IPS DF 4.7 (cell line): ENCODE measurements around the gene CAMLG.
A peak's percentile ranks its signal among the peaks of the same experiment; 100 is the strongest.
"Not testable (repeated sequence)": the region's sequence is repeated elsewhere in the genome, so short reads cannot be mapped to it uniquely, and the experiment has no call there.

Experiments used
- DNase-seq: peaks from one replicate; pipeline ENCODE4 v3.0.0-alpha.2; 2013; ENCODE audit warnings: low spot score; ENCODE audit errors: extremely low read depth

Gene CAMLG

DNA sequence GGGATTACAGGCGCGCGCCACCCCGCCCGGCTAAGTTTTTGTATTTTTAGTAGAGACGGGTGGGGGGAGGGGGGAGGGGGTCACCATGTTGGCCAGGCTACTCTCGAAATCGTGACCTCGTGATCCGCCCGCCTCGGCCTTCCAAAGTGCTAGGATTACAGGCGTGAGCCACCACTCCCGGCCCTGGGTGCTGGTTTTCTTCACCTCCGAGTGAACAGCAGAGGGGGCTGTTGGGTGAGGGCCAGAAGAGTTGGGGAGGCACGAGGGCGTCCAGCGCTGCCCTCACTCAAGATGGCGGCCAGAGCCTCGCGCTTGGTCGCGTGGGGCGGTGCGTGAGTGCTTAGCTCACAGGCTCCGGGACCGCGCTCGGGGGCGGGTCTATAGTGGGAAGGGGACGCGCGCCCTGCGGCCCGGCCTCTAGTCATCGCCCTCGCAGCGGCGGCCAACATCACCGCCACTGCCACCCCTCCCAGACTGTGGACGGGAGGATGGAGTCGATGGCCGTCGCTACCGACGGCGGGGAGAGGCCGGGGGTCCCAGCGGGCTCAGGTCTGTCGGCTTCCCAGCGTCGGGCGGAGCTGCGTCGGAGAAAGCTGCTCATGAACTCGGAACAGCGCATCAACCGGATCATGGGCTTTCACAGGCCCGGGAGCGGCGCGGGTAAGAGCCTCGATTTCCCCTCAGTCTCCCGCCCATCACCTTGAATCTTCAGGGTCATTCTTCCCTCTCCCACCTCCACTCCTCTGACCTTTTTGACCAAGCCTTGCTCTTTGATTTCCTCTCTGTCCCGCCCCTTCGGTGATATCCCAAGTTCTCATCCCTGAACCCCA lies at the start of gene CAMLG:
Gene CAMLG (plus strand): TSS at position 416 of the 830 bp plus-strand sequence. CDS start 73 bp downstream, at position 489.
- peak; percentile 89 for DNase-seq

DNA sequence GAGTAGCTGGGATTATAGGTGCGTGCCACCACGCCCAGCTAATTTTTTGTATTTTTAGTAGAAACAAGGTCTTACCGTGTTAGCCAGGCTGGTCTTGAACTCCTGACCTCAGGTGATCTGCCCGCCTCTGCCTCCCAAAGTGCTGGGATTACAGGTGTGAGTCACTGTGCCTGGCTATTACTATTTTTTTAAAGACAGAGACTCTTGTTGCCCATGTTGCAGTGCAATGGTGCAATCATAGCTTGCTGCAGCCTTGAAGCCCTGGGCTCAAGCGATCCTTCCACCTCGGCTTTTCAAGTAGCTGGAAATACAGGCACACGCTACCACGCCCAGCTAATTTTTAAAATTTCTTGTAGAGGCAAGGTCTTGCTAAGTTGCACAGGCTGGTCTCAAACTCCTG lies 48.2 kb upstream of the CAMLG start:
- not testable (repeated sequence) for DNase-seq

DNA sequence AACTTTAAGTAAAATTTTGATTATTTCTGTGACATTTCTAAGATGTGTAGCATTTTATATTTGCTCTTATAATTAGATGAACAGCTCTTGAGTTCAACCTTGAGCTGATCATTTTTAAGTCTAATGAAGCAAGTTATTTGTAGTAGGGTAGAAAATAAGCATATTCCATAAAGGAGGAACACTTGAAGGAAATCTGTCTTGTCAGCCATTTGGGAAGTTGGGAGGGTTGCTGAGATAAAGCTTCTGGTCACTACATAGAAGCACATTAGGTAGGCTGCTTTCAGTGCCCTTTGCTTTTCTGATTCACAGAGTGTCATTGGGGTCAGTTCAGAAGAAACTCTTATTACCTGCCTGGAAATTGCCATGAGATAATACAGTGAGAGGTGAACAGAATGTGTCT lies 45.6 kb upstream of the CAMLG start:
- DNase-seq, result no peak

GRCh38 chr5:134708301-134708700 lies 30.0 kb upstream of the CAMLG start:
- DNase-seq, result no peak

DNA sequence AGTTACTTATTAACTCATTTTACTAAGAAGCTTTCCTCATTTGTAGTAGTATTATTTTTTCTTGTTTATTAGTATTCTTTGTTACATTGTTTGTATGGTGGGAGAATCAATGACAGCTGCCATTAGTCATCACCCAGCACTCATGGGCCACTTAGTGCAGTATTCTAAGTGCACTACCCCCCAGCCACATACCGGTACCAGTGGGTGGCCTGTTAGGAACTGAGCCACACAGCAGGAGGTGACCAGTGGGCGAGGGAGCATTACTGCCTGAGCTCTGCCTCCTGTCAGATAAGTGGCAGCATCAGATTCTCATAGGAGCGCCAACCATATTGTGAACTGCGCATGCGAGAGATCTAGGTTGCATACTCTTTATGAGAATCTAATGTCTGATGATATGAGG lies 24.2 kb upstream of the CAMLG start:
- DNase-seq, result no peak

- DNase-seq, result no peak
Observed at GRCh38 chr5:134714541-134714940, 23.8 kb upstream of the CAMLG start.

GRCh38 chr5:134715466-134715865 lies 22.9 kb upstream of the CAMLG start:
- DNase-seq, result not testable (repeated sequence)

DNA sequence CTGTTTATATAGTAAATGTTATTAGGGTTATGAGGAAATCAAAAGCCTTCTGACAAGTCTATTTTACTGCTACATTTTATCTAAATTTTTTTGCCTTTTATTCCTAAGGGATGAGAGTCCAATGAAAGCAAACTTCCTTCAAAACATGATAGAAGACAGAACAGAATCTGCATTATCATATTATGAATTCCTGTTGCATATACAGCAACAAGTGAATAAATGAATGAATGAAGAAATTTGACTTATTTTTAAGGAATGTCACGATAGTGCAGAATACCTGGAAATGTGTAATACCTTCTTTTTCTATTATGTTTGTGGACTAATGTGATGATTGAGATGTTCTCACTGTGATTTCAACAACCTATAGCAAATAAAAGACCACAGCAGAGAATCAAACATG lies 13.5 kb upstream of the CAMLG start:
- DNase-seq, result no peak

GRCh38 chr5:134732819-134733218 lies 5.5 kb upstream of the CAMLG start:
- DNase-seq, result no peak

GRCh38 chr5:134735243-134735642 lies 3.1 kb upstream of the CAMLG start:
- no peak for DNase-seq

DNA sequence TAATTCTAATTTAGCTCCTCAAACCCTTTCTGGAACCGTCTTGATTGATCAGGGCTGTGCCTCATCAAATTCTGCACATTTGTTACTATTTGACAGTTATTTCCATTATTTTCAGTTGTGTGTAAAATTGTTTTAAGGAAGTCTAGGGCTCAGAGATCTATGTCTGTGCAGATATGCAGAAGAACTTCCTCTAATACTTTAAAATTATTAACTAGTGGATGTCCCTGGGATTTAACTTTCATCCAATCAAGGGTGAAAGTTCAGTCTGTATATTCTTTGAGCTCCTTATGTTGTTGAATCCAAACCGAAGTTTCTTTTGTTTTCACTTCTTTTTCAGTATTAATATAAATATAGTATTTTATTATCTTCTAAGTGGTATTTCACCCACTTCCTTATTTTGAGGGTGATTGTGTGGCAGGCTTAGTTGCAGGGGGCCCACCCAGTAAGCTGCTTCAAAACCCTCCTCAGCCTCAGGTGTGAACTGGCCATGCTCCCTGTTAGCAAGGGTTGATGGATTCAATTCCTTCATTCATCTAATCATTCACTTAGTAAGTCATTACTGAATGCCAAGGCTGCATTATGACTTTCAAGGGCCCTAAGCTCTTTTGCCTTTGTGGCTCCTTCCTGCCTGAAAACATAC lies 2.1 kb upstream of the CAMLG start:
- DNase-seq, result no peak

DNA sequence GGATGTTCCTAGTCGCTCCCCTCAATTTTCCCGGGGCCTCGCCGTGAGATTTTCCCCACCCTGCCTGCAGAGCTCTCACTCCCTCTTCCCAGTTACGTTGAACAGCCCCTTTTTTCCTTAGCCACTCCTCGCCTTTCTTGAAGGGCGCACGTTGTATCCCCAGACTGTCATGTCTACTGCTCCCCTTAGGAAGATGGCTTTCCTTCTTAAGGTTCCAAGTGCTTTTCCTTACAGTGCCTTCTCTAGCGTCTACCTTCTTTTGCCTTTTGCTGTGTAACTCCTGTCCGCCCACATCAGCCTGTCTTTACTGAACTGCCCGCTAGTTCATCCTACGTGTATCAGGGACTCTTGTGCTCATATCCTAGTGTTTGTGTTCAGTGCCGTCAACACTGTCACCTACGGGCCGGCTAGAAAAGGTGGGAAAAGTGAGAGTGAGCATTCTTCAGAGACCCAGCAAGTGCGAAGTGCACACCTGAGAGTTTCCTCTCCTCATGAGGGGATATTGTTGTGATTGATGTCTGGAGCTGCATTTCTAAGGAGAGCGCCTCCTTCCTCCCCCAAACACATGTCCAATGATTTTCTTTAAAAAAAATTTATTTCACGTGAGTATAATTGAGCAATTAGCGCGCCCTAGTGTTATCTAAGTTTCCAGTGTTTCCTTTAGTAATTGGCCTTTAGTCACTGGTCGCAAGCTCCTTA lies 764 bp downstream of the CAMLG start:
- DNase-seq, result no peak

DNA sequence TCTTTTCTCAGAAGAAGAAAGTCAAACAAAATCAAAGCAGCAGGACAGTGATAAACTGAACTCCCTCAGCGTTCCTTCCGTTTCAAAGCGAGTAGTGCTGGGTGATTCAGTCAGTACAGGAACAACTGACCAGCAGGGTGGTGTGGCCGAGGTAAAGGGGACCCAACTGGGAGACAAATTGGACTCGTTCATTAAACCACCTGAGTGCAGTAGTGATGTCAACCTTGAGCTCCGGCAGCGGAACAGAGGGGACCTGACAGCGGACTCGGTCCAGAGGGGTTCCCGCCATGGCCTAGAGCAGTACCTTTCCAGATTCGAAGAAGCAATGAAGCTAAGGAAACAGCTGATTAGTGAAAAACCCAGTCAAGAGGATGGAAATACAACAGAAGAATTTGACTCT lies 2.7 kb downstream of the CAMLG start:
- no peak for DNase-seq

GRCh38 chr5:134742134-134742533 lies 3.8 kb downstream of the CAMLG start:
- DNase-seq, result no peak

DNA sequence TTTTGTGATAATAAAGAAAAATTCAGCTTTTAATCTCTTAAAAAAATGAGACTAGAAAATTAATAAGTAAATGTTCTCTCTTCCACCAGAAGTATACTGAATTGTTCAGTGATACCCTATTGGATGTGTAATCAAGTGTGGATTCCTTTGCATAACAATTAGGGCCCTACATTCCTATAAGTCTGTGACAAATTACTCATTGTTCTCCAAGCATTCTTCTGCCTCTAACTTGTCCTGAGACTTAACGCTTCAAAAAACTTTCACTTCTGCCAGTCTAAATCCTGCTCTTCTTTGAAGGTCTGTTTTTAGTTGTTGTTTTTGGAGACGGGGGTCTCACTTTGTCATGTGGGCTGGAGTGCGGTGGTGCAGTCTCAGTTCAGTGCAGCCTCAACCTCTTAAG lies 11.1 kb downstream of the CAMLG start:
- no peak for DNase-seq

- no peak for DNase-seq
Observed at GRCh38 chr5:134758176-134758503, 19.8 kb downstream of the CAMLG start.

DNA sequence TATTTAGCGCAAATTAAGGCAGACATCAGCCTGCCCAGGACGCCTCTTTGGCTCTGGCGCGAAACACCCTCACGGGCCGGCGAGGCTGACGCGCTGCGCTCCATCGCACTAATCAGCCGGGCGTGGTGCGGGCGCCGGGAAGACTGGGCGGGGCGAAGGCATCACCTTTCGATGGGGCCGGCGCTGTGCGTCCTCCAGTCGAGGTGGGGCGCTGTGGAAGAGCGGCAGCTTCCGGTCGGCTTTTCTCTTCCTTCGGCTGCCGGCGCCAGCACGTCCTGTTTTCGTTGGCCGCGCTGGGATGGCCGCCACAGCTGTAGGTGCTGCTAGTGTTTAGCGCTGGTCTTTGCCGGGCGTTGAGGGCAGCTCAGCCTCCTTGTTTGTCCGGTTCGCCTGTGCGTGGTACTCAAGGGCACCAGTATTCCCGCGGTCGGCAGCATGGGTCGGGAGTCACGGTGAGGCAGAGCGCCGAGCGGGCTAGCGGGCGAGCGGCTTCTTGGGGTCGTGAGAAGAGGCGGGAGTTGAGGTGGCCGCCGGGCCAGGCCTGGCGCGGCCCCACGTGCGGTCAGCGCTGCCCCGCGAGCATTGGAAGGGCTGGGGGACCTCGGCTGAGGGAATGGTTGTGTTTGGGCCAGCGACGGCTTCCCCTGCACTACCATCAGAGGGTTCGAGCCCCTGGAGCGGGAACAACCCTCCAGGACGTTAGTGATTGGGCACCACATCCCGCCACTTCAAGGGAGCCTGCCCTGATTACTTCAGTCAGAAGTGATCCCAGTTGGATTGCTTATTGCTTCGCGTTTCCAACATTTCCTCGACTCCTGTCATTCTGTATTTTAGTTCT lies 20.4 kb downstream of the CAMLG start, which contains the start of gene DDX46:
Gene DDX46 (plus strand): TSS at position 276 of the 838 bp plus-strand sequence. CDS start 160 bp downstream, at position 436.
- no peak for DNase-seq

DNA sequence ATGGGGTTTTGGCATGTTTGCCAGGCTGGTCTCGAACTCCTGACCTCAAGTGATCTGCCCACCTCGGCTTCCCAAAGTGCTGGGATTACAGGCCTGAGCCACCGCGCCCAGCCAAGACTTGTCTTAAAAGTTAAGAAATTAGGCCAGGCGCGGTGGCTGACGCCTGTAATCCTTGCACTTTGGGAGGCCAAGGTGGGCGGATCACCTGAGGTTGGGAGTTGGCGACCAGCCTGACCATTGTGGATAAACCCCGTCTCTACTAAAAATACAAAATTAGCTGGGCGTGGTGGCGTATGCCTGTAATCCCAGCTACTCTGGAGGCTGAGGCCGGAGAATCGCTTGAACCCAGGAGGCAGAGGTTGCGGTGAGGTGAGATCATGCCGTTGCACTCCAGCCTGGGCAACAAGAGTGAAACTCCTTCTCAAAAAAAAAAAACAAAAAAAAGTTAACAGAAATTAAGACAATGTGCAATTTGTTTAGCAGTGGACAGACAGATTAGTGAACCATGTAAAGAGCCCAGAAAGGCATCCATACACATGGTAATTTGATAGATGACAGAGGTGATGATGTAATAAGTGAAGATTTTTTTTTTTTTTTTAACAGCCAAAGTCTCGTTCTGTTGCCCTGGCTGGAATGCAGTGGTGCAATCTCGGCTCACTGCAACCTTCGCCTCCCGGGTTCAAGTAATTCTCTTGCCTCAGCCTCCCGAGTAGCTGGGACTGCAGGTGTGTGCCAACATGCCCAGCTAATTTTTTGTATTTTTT lies 29.4 kb downstream of the CAMLG start:
- not testable (repeated sequence) for DNase-seq

DNA sequence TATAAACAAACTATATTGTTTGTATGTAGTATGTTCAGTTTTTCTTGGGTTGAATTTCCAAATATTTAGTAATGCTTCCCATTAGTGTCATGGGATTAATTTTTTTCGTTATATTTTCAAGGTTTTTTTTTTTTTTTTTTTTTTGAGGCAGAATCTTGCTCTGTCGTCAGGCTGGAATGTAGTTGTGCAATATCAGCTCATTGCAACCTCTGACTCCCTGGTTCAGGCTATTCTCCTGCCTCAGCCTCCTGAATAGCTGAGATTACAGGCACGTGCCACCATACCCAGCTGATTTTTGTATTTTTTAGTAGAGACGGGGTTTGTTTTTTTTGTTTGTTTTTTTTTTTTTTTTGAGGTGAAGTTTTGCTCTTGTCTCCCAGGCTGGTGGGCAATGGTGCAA lies 30.9 kb downstream of the CAMLG start:
- no peak for DNase-seq

DNA sequence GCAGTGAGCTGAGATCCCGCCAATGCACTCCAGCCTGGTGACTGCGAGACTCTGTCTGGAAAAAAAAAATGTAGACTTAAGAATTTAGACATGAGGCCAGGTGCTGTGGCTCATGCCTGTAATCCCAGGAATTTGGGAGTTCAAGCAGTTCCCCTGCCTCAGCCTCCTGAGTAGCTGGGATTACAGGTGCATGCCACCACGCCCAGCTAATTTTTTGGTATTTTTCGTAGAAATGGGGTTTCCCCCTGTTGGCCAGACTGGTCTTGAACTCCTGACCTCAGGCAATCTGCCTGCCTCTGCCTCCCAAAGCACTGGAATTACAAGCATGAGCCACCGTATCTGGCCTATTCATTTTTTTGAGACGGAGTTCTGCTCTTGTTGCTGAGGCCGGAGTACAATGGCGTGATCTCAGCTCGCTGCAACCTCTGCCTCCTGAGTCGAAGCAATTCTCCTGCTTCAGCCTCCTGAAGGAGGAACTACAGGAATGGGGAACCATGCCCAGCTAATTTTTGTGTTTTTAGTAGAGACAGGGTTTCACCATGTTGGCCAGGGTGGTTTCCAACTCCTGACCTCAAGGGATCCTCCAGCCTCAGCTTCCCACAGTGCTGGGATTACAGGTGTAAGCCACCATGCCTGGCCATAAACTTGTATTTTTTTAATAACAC lies 34.2 kb downstream of the CAMLG start:
- no peak for DNase-seq
